T-helper 2 cell treated with Interferon-gamma antibody and Interleukin-4, amounts not matched to agents 100 ng/mL and 5 ng/mL, for 36 hours (primary cell): Measurements from ENCODE around the gene MPHOSPH8. TPM values are rescaled to one million over a fixed set of nuclear protein-coding genes. Genes with fewer than 3 reads are reported as not detected.
"Not testable (repeated sequence)": the region's sequence is repeated elsewhere in the genome, so short reads cannot be mapped to it uniquely, and the experiment has no call there.

ENCODE experiments used
- intact Hi-C: fragments of 100-400 bp; cut with micrococcal nuclease; formaldehyde crosslinking; loops from one replicate; pipeline ENCODE4 v1.15.1; 2023
- total RNA-seq: library from RNA; stranded (reverse); gene quantifications from 2 replicates; pipeline ENCODE4 v1.2.3, GENCODE V29; 2022

MPHOSPH8 gene
- total RNA-seq, 1 donor from 2014 or later, result 38.4 TPM

GRCh38 chr13:19681517-19681916 lies 48.1 kb downstream of the MPHOSPH8 start:
- intact Hi-C loops, result no loop called here

GRCh38 chr13:19685034-19685433 lies 51.6 kb downstream of the MPHOSPH8 start:
- intact Hi-C loops, result no loop called here

- intact Hi-C loops, result no loop called here
These were observed 52.0 kb downstream of the MPHOSPH8 start for GRCh38 chr13:19685437-19685836.

GRCh38 chr13:19691447-19691846 lies 58.0 kb downstream of the MPHOSPH8 start:
- intact Hi-C loops, result loop anchor here (10.0 kb wide), 1 partner anchor 173 kb away; the partner anchor contains the start of gene ZMYM5

- intact Hi-C loops, result loop anchor here (5.0 to 10.0 kb wide), 2 partner anchors 87 to 169 kb away; partner anchors contain the start of genes PSPC1 and ZMYM5
These were observed 62.0 kb downstream of the MPHOSPH8 start for GRCh38 chr13:19695428-19695827.

GRCh38 chr13:19695829-19696228 lies 62.4 kb downstream of the MPHOSPH8 start:
- intact Hi-C loops, result loop anchor here (5.0 to 10.0 kb wide), 2 partner anchors 86 to 169 kb away; partner anchors contain the start of genes PSPC1 and ZMYM5

GRCh38 chr13:19700963-19701362 lies 67.5 kb downstream of the MPHOSPH8 start:
- intact Hi-C loops, result not testable (repeated sequence)

GRCh38 chr13:19701619-19702018 lies 68.2 kb downstream of the MPHOSPH8 start:
- intact Hi-C loops, result not testable (repeated sequence)

GRCh38 chr13:19704256-19704655 lies 70.8 kb downstream of the MPHOSPH8 start:
- intact Hi-C loops, result not testable (repeated sequence)

GRCh38 chr13:19709039-19709438 lies 75.6 kb downstream of the MPHOSPH8 start:
- intact Hi-C loops, result not testable (repeated sequence)

- intact Hi-C loops, result not testable (repeated sequence)
These were observed 76.3 kb downstream of the MPHOSPH8 start for GRCh38 chr13:19709782-19710181.

GRCh38 chr13:19713186-19713965 lies 79.9 kb downstream of the MPHOSPH8 start:
- intact Hi-C loops, result no loop called here

- intact Hi-C loops, result no loop called here
These were observed 86.6 kb downstream of the MPHOSPH8 start for GRCh38 chr13:19720039-19720438.

Other genes with a start within 250 kb of the MPHOSPH8 start
- 0.14 TPM in 1 of 2 replicates, not detected in the other for gene TPTE2, start 72.1 kb upstream of the MPHOSPH8 start, total RNA-seq
- 60.9 and 62.5 TPM in 2 replicates for gene PSPC1, start 149.3 kb downstream of the MPHOSPH8 start, total RNA-seq
- gene ZMYM5, start 230.0 kb downstream of the MPHOSPH8 start, total RNA-seq, result 13.6 and 15.0 TPM in 2 replicates